ENCODE measurements around the gene MYO1H.

The MYO1H gene

DNA sequence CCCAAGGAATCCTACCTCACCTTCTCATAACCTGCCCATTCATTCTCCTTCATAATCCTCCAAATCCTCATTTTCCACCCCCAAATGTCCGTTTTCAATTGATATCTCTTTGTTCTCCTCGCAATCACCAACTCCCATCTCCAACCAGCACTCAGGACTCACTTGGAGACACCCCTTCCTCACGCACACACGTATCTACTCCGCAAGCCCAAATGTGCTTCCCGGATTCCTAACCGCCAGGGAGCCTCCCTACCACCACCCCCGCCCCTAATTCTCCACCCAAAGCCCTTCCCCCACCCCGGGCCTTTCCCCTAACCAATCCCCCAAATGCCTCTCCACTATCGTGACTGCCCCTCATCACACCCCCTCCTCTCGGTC lies 129.1 kb downstream of the MYO1H start:
- DNase-seq, result no peak

DNA sequence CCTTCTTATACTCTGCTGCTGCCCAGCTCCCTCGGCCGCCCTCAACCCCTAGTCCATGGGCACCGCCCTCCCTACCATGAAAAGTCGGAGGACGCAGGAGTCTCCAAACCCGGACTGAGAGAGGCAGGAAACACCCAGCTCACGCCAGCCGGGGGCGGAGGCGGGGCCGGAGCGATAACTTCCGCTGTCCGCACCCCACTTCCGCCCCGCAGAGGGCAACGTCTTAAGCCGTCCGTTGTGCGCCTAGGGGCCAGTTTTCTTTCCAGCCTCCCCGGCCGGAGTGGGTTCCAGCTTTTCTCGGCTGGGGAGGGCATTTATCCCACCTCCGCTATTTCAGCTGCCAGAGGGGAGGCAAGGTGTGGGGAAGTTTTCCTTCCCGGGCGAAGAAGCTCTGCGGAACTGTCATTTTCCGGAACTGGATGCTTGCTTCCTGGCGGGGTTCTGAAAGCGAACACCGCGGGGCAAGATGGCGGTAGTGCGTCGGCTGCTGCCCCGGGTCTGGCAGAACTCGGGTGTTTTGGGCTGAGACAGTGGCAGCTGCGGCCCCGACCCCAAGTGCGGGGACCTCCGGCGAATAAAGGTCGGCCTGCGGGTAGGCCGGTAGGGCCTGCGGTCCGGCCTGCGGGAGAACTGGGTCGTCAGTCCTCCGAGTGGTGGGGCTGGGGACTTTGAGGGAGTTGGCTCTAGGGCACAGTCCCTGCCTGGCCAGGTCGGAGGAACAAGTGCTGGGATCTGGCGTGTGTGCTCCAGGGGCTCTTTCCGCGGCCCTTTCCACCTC lies 129.7 kb downstream of the MYO1H start, which contains the start of the genes KCTD10 and UBE3B:
KCTD10 (minus strand) TSS at position 116 of the 778 bp plus-strand sequence; CDS start at position 78, 38 bp downstream.
UBE3B (plus strand) TSS at position 450 of the 778 bp plus-strand sequence. CDS start 5,918 bp downstream, outside the sequence.
- DNase-seq, result peak; percentile 89

DNA sequence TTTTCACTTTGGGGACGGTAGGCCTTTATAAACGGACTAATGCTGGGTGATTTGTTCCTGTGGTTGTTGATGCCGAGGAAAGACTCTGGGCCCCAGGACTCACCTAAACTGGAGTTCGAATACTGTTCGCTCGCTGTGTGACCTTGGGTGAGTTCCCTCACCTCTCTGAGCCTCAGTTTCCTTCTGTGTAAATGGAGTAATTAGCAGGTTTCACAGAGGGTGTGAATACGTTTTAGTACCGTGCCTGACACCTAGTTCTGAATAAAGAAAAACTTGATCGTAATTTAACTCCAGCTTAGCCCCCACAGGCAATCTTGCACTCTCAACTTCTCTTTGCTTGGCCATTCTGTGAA lies 130.2 kb downstream of the MYO1H start:
- DNase-seq, result no peak

DNA sequence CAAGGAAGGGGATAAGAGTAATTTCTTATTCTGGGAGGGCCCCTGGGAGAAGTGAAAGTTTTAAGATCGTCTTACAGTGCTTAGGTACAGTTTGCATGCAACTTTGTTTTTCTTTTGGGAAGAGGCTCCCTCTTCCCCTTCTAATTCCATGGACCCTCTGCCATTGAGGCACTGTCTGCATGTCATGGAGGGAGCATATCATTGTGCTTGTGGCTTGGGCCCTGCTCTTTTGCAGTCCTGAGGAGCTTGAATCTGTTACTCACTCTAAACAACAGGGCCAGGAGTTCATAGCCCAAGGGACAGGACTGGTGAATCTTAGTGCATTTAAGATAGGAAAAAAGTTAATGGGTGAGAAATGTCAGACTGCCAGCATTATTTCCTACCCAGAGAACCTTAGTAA lies 132.1 kb downstream of the MYO1H start:
- no peak for DNase-seq

DNA sequence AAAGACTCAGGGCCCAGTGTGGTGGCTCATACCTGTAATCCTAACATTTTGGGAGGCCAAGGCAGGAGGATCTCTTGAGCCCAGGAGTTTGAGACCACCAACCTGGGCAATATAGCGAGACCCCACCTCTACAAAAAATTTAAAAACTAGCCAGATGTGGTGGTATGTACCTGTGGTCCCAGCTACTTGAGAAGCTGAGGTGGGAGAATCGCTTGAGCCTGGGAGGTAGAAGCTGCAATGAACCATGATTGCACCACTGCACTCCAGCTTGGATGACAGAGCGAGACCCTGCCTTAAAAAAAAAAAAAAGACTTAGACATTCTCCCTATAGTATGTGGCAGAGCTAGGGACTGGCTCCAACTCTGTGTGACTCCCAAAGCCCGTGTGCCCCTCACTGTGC lies 132.7 kb downstream of the MYO1H start:
- DNase-seq, result no peak

DNA sequence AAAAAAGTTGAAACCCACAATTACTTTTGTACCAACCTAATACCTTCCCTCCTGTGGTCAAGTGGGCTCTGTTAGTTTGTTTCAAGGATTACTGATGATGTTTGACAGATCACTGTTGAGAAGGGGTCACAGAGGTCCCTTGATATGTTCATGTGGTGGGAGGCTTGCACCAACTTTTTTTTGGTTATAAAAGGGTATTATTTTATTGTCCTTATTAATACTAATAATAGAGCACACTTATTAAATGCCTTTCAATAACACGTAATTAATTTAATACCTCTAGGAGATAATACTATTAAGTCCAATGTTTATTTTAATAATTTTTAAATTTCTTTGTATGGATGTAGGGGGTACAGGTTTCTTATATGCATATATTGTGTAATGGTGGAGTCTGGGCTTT lies 134.2 kb downstream of the MYO1H start:
- DNase-seq, result no peak

DNA sequence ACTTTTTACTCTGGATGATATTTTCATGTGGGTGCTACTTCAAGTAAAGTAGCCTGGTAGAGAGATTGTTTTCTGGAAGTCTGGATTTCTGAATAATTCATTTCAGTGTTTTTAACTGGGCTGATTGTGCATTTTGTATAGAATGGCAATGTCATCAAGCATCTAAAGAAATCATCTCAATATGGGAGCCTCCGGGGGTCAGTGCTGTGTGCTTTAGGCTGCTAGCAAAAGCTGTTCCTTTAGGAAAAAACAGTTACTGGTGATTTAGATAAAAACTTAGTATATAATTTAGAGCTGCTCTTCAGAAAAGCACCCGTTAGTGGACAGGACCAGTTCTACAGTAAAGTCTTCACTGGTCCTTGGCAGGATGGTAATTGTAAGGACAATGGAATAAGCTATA lies 134.8 kb downstream of the MYO1H start:
- DNase-seq, result no peak

DNA sequence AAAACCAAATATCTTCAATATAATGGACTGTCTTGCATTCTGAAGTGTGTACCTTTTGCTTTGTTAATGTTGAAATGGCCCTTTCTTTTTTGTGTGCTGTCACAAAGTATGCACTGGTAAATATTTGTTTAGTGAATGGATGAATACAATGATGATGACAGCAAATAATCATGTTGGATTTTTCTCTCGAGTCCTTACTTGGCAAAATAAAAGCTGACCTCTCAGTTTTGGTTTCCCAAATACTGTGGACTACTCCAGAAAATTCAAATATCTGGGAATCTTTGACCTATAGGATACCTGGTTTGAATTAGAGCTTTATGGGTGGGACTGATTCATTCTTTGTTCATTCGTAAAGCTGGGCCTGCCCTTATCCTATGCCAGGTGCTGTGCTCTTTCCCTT lies 135.2 kb downstream of the MYO1H start:
- DNase-seq, result no peak

DNA sequence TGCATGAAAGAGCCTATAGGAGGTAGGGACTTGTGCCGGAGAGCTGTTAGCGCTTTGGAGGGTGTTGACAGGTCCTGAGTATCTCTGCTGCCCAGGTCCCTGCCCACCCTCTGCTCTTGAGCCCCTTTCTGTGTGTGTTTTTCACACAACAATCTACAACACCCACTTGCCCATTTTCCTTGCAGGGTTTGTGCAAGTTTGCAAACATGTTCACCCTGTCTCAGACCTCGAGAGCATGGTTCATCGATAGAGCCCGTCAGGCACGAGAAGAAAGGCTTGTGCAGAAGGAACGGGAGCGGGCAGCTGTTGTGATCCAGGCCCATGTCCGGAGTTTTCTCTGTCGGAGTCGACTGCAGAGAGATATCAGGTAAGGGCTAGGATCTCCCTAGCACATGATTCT lies 135.6 kb downstream of the MYO1H start:
- DNase-seq, result no peak

DNA sequence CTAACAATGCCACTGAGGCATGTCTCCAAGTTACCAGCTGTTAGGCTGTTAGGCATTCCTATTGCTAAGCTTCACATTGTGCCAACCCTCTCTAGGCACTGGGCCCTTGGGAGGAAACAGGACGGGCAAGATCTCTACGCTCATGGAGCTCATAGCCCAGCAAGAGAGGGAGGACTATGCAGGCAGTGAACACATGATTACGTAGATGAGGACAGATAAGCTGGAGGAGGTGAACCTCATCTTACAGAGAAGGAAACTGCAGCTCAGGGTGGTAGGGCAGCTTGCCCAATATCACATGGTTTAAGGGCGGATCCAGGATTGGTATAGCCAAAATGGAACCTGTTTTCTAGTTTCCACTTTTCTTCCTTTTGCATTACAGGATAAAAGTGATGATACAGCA lies 137.5 kb downstream of the MYO1H start:
- no peak for DNase-seq

DNA sequence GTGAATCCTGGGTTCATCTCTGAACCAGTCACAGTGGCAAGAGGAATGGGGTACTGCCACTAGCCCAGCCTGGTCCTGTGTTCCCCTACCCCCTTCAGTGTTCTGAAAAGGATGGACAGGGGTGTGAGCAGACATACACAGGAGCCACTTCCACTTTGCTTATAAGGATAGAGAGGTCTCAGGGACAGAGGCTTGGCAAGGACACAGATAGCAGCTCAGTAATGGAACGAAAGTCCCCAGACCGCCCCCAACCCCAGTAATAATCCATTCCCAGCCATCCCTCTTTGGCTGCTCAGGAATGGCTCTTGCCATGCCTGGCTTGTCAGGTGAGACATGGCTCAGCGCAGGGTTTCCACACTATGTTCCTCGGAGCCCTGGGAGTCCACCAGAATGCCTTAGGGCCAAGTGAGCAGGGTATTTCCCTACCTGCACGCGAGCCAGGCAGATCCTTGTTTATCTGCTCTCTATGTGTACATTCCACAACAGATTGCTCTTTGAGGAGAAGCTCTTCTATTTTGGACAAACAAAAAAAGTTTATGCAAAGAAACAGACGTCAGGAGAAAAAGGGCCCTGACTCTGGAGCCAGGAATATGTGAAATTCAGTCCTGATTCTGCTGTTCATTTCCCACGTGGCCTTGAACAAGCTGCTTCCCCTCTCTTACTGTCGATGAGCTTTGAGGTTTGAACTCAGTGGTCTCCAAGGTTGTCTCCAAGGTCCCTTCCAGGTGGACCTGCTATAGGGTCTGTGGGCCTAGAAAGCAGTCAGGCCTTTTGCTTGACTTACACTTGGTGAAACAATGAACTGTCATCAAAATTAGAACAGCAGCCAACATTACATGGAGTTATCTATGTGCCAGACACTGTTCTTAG lies 139.7 kb downstream of the MYO1H start:
- DNase-seq, result no peak

DNA sequence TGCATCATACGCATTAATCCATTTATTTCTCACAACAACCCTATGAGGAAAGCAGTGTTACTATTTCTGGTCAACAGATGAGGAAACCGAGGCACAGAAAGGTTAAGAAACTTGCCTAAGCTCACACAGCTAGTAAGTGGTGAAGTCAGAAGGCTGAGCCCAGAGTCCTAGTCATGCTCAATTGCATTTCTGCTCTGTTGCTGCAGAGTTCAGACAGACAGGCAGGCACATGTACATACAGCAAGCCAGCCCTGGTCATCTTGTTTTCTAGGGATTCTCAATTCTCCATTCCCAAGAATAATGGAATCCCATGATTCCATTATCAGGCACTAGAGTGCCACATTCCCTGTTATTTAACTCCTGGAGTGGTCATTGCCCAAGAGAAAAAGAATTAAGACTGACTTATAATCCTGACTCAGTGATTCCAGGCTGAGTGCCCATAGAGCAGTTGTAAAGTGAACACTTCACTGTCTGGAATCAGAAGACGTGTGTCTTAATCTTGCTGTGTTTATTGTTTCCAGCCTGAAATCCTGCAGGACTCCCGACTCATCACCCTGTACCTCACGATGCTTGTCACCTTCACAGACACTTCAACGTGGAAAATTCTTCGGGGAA lies 140.5 kb downstream of the MYO1H start:
- no peak for DNase-seq

DNA sequence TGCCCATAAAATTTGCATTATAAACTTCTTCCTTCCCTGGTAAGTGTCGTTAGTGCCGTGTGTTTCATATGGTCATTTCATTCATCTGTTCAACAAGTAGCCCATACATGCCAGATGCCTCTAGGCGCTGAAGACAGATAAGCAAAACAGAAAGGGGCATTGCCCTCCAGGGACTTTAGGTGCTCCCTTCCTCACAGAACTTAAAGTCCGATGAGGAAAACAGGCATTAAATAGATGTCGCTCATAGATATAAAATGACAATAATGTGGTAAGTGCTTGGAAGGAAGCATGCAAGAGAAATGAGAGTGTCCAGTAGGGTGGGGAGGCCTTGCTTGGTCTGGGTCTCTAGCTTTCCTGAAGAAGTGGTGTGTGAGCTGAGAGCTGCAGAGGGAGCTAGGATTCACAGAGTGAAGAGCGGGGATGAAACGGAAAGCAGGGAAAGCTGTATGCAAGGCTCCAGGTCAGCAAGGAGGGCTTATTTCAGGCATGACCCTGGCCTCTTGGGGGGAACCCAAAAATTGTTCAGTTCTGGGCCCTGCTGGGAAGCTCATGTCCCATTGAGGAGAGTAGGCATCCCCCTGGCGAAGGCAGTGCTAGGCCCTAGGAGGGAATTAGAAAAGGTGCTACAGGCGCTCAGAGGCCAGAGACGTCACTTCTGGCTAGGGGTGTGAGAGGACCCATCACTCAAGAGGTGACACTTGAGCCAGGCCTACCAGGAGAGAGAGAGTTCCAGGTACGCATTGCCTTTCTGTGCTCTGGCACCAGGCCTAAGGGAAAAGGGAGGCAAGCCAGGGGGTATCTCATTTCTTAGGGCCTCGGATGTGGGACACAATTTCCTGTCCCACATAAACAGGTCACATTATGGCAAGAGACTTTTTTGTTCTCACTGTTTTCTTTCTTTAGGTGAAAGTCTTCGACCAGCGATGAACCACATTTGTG lies 141.6 kb downstream of the MYO1H start:
- no peak for DNase-seq

DNA sequence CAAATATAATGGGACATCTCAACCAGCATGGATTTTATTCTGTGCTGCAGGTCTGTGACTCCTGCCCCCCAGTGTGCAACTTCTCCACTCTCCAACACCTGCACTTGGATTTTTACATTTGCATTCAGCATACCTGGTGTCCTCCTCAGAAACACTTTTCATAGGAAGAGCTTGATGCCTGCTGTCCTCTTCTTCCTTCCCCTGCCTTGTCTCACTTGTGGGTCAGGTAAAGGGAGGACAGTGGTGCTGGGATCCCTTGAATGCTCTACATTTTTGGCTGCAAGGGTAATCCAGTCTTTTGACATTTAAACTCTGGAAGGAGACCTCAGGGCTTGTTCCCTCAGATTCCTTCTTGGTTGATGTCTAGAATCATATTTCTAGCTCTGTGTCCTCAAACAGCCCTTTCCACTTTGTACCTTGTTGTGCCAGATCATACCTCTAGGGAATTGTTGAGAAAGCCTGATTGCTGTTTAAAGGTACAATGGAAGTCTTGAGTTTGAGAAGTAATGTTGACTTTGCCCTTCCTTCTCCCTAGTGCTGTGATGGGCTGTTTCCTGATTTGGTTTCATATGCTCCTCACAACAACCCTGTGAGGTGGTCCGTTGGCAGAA lies 142.4 kb downstream of the MYO1H start:
- DNase-seq, result no peak

DNA sequence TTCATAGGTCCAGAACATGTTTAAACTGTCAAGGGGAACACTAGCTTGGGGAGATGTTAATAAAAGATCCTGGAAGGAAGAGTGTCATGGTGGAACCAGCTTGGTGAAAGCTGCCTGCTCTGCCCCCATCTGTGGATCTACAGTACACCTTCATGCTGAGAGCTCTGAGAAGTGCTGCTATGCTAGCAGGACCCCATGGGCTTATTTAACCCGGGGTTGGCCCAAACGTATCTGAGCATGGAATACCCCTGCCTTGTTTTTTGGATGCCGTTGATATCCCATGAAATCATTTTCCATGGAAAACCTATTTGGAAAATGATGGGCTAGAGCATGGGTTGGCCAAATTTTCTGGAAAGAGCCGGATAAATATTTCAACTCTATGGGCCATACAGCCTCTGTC lies 144.0 kb downstream of the MYO1H start:
- DNase-seq, result no peak

DNA sequence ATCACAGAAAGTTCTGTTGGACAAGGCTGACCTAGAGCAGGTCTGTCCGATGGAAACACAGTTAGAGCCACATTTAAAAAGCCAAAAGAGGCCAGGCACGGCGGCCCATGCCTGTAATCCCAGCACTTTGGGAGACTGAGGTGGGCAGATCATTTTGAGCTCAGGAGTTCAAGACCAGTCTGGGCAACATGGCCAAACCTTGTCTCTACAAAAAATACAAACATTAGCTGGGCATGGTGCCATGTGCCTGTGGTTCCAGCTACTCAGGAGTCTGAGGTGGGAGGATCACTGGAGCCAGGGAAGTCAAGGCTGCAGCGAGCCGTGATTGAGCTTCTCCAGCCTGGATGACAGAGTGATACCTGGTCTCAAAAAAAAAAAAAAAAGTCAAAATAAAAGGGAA lies 144.7 kb downstream of the MYO1H start:
- no peak for DNase-seq

DNA sequence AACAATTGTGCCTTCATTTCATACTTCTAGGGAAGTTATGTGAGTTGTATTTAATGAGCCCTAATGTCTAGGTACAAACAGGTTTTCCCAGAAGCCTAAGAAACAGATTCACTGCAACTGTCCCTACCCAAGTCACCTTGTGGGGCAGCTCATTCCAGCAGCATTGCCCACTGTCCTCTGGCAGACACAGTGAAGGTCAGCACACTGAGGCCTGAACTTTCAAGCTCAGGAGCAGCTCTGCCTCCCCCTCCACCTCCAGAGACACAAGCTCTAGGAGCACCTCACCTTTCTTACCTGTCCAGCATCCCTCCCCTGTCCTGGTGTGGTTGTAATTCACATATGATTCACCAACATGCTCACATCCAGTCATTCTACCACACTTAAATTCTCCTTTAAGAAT lies 145.4 kb downstream of the MYO1H start:
- no peak for DNase-seq

DNA sequence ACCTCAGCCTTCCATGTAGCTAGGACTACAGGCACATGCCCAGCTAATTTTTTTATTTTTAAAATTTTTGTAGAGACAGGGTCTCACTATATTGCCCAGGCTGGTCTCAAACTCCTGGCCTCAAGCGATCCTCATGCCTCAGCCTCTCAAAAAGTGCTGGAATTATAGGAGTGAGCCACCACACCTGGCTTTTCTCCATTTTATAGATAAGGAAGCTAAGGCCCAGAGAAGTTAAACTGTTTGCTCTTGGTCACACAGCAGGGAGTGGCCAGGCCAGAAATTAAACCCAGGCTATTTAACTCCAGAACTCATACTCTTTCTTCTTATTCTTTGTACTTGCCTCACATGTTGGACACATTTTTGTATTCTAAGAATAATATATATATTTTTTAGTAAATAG lies 146.2 kb downstream of the MYO1H start:
- DNase-seq, result no peak

DNA sequence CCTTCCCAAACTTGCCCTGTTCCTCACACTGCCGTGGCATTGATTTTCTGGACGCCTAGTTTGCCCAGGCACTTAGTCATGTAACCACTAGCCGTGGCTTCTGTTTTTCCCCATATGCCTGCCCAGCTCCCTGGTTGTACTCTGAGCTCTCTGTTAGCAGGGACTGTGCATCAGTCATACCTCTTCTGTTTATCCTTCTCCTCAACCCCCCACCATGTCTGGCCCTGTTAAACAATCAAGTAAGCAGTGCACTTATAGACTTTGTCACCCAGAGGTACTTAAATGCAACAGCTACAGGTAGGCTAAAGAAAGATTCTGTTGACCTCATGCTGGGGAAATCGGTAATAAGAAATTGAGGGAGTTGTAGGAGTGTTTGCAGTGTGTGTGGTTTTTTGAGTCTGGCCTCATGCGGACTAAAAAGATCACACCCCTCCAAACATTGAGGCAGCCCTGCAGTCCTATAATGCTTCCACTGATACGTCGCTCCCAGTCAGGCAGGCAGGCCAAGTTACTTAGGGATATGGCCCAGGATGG lies 146.7 kb downstream of the MYO1H start:
- DNase-seq, result no peak

DNA sequence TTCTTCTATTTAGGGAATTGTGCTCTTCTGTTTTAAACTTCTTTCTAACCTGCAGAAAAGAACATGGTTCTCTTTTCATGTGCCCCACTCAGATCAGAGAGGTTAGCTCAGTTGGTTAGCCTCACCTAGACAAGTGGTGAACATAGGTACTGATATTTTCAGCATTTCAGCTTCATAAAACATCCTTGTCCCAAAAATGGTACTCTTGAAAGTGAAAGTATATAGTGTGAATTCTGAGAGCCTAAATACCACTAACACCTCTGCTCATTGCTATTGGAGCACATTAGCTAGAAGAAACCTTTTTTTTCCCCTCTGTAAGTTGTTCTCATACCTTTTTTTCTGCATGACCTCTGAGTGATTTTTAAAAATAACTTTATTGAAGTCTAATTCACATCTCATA lies 147.3 kb downstream of the MYO1H start:
- no peak for DNase-seq

DNA sequence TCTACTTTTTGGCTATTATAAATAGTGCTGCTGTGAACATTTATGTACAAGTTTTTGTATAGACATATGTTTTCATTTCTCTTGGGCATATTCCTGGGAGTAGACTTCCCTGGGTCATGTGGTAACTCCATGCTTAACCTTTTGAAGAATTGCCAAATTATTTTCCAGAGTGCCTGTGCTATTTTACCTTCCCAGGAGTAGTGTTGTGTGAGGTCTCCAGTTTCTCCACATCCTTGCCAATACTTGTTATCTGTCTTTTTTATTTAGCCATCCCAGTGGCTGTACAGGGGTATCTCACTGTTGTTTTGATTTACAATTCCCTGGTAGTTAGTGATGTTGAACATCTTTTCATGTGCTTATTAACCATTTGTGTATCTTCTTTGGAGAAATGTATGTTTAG lies 148.6 kb downstream of the MYO1H start:
- no peak for DNase-seq

DNA sequence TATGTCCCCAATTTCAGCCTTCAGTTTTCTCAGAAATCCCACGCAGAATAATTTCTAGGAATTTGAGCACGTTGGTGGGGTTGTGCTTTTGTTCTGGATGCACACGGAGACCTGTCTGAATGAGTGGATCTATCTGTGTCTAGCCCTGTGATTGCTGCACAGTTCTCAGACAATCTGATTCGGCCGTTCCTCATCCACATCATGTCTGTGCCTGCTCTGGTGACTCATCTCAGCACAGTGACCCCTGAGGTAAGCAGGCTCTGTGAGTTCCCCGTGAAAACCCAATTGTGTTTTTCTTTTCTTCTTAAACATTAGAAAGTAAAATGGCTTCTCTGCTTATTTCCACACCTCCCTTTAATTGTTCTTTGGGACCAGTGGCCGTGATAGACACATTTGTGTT lies 150.0 kb downstream of the MYO1H start:
- DNase-seq, result peak; percentile 26
